ENCODE results near the gene AQP5. TPM values are rescaled to one million over a fixed set of nuclear protein-coding genes. Genes with fewer than 3 reads are reported as not detected.

AQP5 gene
- total RNA-seq, 1 donor from 2014 or later, result under 0.01 TPM

- DNase-seq (ENCODE audit: low read depth in 2 of 2), result no peak
These were observed 29.6 kb upstream of the AQP5 start for GRCh38 chr12:49932023-49932422.

GRCh38 chr12:49932533-49933130 lies 29.0 kb upstream of the AQP5 start:
- no peak for DNase-seq (ENCODE audit: low read depth in 2 of 2)

GRCh38 chr12:49933796-49934195 lies 27.9 kb upstream of the AQP5 start:
- no peak for DNase-seq (ENCODE audit: low read depth in 2 of 2)

GRCh38 chr12:49934505-49934904 lies 27.2 kb upstream of the AQP5 start:
- DNase-seq (ENCODE audit: low read depth in 2 of 2), result no peak

- no peak for DNase-seq (ENCODE audit: low read depth in 2 of 2)
These were observed 24.7 kb upstream of the AQP5 start for GRCh38 chr12:49936925-49937324.

GRCh38 chr12:49937639-49938300 lies 23.9 kb upstream of the AQP5 start:
- DNase-seq (ENCODE audit: low read depth in 2 of 2), result no peak

GRCh38 chr12:49939307-49939706 lies 22.4 kb upstream of the AQP5 start:
- DNase-seq (ENCODE audit: low read depth in 2 of 2), result no peak

GRCh38 chr12:49939707-49940106 lies 22.0 kb upstream of the AQP5 start:
- DNase-seq (ENCODE audit: low read depth in 2 of 2), result no peak

GRCh38 chr12:49941556-49942511 lies 19.8 kb upstream of the AQP5 start:
- no peak for DNase-seq (ENCODE audit: low read depth in 2 of 2)

- no peak for DNase-seq (ENCODE audit: low read depth in 2 of 2)
These were observed 19.2 kb upstream of the AQP5 start for GRCh38 chr12:49942512-49942893.

GRCh38 chr12:49942921-49943624 lies 18.6 kb upstream of the AQP5 start:
- DNase-seq (ENCODE audit: low read depth in 2 of 2), result no peak

GRCh38 chr12:49943625-49943960 lies 18.1 kb upstream of the AQP5 start:
- no peak for DNase-seq (ENCODE audit: low read depth in 2 of 2)

- no peak for DNase-seq (ENCODE audit: low read depth in 2 of 2)
These were observed 17.6 kb upstream of the AQP5 start for GRCh38 chr12:49944046-49944445.

- no peak for DNase-seq (ENCODE audit: low read depth in 2 of 2)
These were observed 17.0 kb upstream of the AQP5 start for GRCh38 chr12:49944718-49945117.

GRCh38 chr12:49945394-49946080 lies 16.1 kb upstream of the AQP5 start:
- DNase-seq (ENCODE audit: low read depth in 2 of 2), result peak; percentile 70 to 86

GRCh38 chr12:49946086-49946485 lies 15.6 kb upstream of the AQP5 start:
- DNase-seq (ENCODE audit: low read depth in 2 of 2), result no peak

GRCh38 chr12:49946497-49946896 lies 15.2 kb upstream of the AQP5 start:
- no peak for DNase-seq (ENCODE audit: low read depth in 2 of 2)

- no peak for DNase-seq (ENCODE audit: low read depth in 2 of 2)
These were observed 14.0 kb upstream of the AQP5 start for GRCh38 chr12:49947593-49948226.

- no peak for DNase-seq (ENCODE audit: low read depth in 2 of 2)
These were observed 12.5 kb upstream of the AQP5 start for GRCh38 chr12:49948866-49949845.

- no peak for DNase-seq (ENCODE audit: low read depth in 2 of 2)
These were observed 11.8 kb upstream of the AQP5 start for GRCh38 chr12:49949866-49950265.

Measured in dermis microvascular lymphatic vessel endothelial cell (primary cell).